Adipose tissue (tissue), 3 donors: Measurements from ENCODE around the gene PAX7. TPM values are rescaled to one million over a fixed set of nuclear protein-coding genes. Genes with fewer than 3 reads are reported as not detected.
"Not testable (repeated sequence)": the region's sequence is repeated elsewhere in the genome, so short reads cannot be mapped to it uniquely, and the experiment has no call there.

Source experiments
- H3K27ac ChIP-seq: one replicate; pipeline ENCODE4 v1.5.1; 2013; ENCODE audit warnings: low read depth, low read length
- WGBS, 3 donors: extraction: QIAGEN DNeasy Blood & Tissue Kit; methylation state at CpG; one replicate each; pipeline ENCODE4 v1.1.7; 2013; 5-methylcytosine and 5-hydroxymethylcytosine counted together
- polyA plus RNA-seq, 3 donors: library from polyadenylated mRNA; stranded (reverse); fragments of 200-250 nt; gene quantifications; one replicate each; pipeline ENCODE4 v1.2.3, GENCODE V29; 2013
- donor health status: healthy with polysubstance abuse.
- donor health status: Bipolar disorder and iron deficiency.
- donor health status: healthy.

Gene PAX7
- polyA plus RNA-seq, 3 donors = not detected

DNA sequence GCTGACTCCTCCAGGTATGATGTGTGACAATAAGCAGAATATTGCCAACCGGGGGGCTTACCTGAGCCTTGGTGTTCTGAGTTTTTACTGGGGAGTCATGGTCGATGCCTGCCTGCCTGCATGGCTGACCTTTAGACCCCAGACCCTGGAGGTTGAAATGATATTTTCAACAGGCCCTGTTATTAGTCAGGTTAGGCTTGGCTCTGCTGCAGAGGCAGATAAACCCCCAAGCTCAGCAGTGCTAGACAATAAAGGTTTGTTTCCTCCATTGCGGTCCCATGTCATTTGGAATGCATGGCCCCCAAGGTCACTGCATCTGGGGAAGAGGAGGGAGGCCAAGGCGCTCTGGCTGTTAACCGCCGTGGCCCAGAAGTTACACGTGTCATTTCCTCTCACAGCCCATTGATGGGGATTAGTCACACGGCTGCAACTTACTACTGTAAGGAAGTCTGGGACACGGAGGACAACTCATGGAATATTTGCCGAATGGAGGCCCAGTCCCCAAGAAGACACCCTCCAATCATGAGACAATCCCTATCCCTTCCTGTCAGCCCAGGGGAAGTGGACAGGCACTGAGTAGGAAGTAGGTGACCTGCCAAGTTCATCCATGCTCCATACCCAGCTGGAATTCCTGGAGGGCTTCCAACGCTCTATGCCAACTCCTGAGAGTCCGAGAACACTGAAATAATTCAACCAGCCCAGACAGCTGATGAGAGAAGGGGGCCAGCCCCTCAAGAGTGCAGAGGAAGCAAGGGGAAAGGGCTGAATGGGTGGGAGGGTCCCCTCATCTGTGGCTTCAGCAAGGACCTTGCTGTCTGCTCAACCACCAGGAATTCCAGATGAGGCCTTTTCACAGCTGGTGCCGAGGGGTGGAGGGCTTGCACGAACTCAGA, 131.5 kb downstream of the PAX7 start:
- no peak overlapping the region for H3K27ac ChIP-seq
- WGBS, 3 donors = 58 to 72% (median 66%) methylated on average over 14 of the region's 14 CpGs

DNA sequence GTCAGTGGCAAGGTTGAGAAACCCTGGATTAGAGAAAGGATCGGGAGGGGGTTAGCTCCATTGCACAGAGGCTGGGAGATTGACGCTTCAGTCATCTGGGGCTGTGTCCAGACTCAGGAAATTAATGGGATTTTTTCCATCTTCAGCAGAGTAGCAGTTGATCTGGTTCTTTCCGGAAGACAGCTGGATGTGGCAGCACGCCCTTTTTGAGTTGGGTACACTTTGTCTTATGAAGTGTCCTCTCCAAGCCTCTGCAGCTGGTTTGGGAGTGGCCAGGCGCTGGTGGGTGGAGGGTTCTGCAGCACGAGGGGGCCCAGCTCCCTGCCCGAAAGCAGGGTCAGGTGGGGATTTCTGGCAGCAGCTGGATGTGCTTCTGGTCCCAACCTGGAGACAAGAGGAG, 133.7 kb downstream of the PAX7 start:
- H3K27ac ChIP-seq = no peak overlapping the region
- 41 to 51% (median 46%) methylated on average over 7 of the region's 7 CpGs for WGBS, 3 donors

DNA sequence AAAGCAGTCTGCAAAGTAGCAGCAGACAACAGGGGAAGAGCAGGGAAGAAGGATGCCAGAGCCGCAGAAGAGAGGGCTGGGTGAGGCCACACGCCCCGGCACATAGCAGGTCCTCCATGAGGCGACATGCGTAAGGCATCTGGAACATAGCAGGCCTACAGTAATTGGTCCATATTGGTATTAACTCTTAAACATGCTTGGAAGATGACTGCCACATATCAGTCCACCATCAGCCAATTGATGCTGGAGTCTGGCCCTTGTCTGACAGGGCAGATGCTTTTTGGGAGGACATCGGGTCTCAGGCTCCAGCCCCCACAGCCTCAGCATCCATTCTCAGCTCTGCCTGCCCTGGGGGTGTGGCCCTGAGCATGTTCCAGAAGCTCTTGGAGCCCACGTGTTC, 135.1 kb downstream of the PAX7 start:
- WGBS, 3 donors = 69 to 74% (median 71%) methylated on average over 7 of the region's 7 CpGs
- H3K27ac ChIP-seq = no peak overlapping the region

DNA sequence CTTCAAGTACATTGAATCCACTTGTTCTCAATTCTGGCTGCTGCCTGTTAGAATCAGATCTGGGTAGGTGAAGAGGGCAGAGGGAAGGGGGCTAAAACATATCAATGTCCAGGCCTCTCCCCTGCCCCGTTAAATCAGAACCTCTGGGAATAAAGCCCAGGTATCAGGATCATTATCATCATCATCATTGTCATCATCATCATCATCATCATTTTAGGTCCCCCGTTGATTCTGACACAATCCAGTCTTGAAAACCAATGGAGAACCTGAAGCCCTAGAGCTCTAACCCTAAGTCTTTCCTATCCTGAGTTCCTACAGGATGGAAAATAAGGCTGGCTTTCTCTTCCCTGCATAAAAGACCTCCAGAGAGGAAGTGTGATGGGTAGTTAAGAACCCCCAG, 135.7 kb downstream of the PAX7 start:
- 77 to 90% (median 84%) methylated on average over 2 of the region's 2 CpGs for WGBS, 3 donors
- no peak overlapping the region for H3K27ac ChIP-seq

DNA sequence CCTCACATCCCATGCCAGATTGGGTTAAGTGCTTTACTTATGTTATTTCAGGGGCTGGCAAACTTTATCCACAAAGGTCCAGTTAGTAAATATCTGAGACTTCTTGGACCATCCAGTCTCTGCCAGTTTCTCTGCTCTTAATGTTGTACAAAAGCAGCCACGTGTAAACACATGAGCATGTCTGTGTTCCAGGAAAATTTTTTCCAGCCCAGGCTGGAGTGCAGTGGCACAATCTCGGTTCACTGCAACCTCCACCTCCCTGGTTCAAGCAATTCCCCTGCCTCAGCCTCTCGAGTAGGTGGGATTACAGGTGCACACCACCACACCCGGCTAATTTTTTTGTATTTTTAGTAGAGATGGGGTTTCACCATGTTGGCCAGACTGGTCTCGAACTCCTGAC, 136.9 kb downstream of the PAX7 start:
- H3K27ac ChIP-seq = not testable (repeated sequence)
- 58 to 75% (median 64%) methylated on average over 5 of the region's 5 CpGs for WGBS, 3 donors

DNA sequence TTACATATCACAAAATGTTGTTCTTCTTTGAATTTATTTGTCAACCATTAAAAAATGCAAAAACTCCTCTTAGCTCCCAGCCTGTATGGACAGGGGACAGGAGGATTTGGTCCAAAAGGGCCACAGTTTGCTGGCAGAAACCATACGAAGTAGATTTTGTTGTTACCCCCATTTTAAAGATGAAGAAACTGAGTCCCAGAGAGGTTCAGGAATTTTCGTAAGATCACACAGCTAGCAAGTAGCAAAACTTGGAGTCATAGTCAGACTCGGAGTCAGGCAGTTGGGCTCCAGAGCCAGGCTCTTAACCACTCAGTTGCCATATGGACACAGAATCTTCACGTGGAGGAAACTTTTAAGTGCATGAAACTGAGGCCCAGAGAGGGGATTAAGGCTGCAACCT, 137.4 kb downstream of the PAX7 start:
- WGBS, 3 donors = 63 to 74% (median 66%) methylated on average over 4 of the region's 4 CpGs

DNA sequence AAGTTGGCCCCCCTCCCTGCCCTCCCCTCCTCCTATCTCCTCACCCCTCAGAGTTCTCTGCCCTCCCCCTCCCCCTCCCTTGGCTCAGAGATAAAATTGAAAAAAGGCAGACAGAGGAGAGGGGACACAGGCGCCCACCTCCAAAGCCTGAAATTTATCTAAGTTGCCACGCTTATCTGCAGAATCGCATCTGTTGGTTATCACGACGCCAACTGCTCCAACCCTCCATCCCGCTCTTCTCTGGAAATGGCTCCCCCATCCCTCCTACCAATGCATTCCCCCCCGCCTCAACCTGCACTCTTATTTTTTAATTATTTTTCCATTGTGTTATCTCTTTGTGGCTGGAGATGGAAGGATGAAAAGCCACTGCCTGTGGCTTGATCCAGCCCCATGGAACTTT, 138.5 kb downstream of the PAX7 start:
- 52 to 60% (median 54%) methylated on average over 7 of the region's 7 CpGs for WGBS, 3 donors
- H3K27ac ChIP-seq = no peak overlapping the region

More for the DNA sequence above, 137.4 kb downstream of the PAX7 start:
- H3K27ac ChIP-seq = no peak overlapping the region

DNA sequence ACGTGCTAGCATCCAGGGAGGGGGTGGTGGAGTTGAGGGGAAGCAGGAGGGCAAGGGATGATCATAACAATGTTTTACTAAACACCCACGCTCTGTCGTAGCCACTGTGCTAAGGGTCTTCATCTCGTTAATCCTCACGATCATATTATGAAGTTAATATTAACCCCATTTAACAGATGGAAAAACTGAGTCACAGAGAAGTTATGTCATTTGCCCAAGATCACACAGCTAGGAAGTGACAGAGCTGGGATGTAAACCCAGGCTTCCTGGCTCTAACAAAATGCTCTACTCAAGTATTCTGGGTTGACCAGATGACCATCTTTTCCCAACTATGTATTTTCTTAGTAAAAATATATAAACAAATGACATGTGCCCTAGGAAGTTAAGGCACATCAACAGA, 140.2 kb downstream of the PAX7 start:
- no peak overlapping the region for H3K27ac ChIP-seq
- 54 to 74% (median 66%) methylated on average over 5 of the region's 5 CpGs for WGBS, 3 donors

DNA sequence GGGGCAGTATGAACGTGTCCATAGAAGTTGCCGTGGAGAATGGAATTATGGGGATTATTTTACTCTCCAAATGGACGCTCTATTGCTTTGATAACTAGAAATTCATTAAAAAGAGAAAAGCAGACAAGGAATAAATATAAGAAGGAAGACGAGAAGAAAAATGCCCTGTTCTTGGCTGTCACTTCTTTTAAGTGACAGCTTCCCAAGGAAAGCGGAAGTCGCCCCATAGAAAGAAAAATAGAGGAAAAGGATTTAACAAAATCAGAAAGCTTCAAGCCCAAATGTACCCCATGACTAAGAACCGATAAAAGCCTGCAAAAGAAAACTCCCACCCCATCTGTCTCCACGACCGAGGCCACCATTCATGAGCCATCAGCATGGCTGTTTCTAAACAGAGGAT, 143.1 kb downstream of the PAX7 start:
- no peak overlapping the region for H3K27ac ChIP-seq
- WGBS, 3 donors = 75 to 80% (median 79%) methylated on average over 9 of the region's 9 CpGs

DNA sequence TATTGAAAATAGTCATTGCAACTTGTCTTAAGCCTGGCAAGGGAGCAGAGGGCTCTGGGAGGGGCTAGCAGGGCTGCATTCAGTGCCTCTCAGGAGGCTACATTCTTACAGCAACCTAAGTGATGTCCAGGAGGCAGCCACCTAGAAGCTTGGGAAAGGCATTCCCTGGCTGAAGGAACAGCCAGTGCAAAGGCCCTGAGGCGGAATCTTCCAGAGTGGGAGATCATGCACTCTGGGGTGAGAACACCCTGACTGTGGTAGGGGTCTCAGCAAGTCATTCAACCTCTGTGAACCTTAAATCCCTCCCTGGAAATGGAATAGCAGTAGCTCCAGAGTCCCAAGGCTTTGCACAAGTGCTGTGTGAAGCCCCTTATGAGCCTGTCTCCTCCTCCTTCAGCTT, 144.7 kb downstream of the PAX7 start:
- no peak overlapping the region for H3K27ac ChIP-seq
- 80 to 91% (median 85%) methylated on average over 1 of the region's 1 CpG for WGBS, 3 donors

DNA sequence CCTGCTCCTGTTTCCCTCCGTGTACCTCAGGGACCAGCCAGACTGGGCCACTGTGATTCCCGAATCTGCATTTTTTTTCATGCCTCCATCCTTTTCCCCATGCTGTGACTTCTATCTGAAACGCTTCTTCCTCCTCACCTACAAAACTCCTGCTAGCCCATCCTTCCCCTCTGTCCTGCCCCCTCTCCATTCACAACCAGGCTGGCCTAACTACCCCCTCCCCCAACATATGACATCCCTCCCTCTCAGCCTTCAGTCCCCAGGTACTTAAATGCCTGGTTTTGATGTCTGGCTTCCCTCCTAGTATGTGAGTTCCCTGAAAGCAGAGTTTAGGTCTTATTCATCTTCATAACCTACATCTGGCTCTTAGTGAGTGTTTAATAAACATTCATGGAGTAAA, 146.1 kb downstream of the PAX7 start:
- H3K27ac ChIP-seq = no peak overlapping the region
- 35 to 47% (median 45%) methylated on average over 3 of the region's 3 CpGs for WGBS, 3 donors

DNA sequence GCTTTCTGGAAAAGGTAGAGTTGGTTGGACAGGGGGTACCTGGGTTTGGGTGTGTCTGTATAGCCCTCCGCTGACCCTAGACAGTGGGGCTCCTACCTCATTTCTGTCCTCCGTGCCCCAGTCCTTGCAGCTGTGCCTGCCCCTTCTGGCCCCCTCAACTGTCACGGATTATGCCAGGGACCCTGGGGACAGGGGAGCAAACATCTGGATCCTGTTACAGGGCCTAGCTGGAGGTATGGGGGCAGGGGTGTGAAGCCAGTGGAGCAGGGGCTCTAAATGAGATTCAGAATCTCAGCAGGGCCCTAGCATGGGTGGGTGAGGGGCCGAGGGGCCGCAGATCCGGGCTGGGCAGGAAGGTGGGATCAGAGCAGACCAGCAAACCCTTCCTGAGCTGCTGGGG, 147.8 kb downstream of the PAX7 start:
- 31 to 41% (median 35%) methylated on average over 6 of the region's 6 CpGs for WGBS, 3 donors
- no peak overlapping the region for H3K27ac ChIP-seq

DNA sequence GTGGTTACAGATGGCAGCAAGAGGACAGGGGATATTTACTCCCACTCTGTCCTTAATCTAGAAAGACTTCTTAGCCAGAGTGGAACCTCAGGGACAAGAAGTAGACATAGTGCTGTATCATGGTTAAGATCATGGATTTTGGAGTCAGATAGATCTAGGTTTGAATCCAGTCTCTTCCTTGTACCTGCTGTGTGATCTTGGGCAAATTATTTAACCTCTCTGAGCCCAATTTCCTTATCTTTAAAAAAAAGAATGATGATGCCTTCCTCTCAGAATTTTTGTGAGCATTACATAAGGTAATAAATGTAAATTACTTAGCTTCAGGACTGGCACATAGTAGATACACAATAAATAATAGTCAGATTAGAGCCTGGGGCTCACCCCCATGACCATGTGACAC, 150.4 kb downstream of the PAX7 start:
- no peak overlapping the region for H3K27ac ChIP-seq

DNA sequence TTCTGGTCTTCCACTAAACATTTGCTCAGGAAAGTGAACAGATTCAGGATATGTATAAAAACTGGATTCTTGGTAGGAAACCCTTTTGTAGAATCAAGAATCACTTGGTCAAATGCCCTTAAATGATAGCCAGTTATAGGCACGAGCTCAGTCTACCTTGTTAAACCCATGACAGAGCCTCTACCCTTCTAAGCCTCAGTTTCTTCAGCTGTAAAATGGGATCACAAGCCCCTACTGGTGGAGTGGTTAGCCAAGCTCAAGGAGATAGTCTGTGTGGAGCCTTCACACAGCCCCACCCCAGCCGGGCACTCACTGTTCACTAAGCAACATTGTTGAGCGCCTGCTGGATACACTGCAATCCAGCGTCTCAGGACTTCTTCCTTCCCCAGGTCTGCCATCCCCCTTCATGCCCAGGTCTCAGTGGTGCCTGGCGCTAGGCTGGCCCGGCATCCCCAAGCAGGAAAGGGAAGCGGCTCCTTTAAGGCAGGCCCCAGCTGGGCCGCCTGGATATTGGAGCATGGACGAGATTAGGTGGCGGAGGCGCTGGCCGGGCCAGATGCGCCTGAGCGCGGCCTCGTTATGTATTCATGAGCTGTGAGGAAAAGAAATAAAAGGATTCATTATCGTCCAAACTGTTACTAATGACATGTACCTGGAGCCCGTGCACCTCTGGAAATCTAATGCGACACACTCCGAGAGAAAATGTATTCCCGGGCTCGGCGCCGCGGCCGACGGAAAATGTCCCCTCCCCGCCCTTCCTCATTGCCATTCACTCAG, 153.2 kb downstream of the PAX7 start:
- no peak overlapping the region for H3K27ac ChIP-seq
- 21 to 85% (median 33%) methylated on average over 28 of the region's 28 CpGs for WGBS, 3 donors

DNA sequence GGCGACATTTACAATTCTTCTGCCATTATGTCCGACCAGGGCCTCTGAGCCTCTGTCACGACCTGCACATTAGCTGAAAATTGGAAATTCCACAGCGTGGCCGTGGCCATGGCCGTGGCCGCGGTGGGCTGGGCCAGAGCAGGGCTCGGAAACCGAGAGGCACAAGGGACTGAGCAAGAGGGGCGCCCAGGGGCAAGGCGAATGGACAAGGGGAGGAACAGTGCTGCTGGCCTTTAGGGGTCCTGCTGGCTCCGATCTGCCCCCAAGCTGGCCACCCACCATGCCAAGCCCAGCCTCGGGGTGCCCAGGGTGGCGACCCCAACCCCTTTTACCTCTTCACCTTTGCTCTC, 153.8 kb downstream of the PAX7 start:
- no peak overlapping the region for H3K27ac ChIP-seq
- 24 to 84% (median 34%) methylated on average over 14 to 15 of the region's 15 CpGs for WGBS, 3 donors

DNA sequence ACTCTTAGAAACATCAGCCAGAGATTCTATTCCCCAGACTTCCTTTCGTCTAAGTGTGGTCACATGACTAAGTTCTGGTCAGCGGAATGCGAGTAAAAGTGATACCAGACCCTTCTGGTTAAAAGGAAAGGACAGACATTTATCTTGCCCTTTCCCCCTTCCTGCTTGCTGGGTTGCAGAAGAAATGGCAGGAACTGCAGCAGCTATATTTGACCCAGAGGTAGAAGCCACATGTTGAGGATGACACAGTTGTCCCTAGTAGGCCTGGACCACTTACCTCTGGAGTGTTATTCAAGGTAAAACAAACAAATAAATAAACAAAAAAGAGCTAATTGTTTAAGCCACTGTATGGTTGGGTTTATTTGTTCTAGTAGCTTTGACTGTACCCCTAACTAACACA, 155.5 kb downstream of the PAX7 start:
- no peak overlapping the region for H3K27ac ChIP-seq
- WGBS, 3 donors = 81 to 83% (median 83%) methylated on average over 3 of the region's 3 CpGs

DNA sequence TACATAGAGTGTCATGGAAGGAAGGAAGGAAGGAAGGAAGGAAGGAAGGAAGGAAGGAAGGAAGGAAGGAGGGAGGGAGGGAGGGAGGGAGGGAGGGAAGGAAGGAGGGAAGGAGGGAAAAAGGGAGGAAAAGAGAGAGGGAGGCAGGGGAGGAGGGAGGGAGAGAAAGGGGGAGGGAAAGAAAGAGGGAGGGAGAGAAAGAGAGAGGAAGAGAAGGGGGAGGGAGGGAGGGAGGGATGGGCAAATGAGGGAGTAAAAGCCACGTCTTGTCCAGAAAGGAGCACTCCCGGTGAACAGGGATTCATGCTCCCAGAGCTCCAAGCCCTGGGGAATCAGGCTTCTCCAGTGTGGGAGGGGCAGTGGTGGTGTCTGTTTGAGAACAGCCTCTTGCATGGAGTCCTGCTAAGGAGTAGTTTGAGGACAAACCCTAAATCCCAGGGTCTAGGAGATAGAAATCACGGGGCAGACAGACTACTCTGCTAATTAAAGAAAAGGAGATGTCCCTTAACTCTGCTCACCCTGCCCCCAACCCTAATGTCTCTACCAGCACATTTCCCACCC, 157.3 kb downstream of the PAX7 start:
- 26 to 41% (median 33%) methylated on average over 3 of the region's 3 CpGs for WGBS, 3 donors
- no peak overlapping the region for H3K27ac ChIP-seq

DNA sequence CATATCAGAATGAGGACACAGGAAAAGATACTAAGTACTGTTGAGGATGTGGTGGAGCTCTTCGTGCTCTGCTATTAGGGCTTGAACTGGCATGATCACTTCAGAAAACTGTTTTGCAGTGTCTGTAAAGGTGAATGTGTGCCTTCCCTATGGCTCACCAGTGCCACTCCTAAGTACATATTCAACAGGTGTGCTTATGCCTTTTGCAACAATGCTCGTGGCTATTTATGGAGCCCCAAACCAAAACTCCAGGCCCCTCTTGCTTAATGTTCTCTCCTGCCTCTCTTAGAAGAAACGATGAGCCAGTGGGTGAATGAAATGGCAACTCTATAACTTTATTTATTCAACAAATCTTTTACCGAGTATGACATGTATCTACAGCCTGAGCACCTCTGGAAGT, 158.6 kb downstream of the PAX7 start:
- H3K27ac ChIP-seq = no peak overlapping the region
- WGBS, 3 donors = 67 to 77% (median 76%) methylated on average over 4 of the region's 4 CpGs

DNA sequence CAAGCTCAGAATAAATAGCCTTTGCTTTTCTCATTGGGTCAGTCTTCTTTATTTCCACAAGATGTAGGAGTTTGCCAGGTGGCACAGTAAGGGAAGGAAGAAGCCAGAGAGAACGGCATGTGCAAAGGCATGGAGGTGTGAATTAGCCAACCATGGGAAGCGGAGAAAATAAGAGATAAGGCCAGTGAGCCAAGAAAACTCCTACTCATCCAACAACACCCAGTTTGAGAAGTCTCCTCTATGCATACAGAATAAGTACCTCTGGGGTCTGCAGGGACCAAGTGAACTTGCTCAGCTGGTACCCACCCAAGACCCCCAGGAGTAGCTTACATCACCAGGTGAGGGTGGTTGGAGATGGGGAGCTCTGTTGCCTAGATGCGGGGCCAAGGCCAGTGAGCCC, 162.1 kb downstream of the PAX7 start:
- 66 to 90% (median 73%) methylated on average over 3 of the region's 3 CpGs for WGBS, 3 donors

More for the DNA sequence above, 162.1 kb downstream of the PAX7 start:
- H3K27ac ChIP-seq = no peak overlapping the region
